Testis (tissue), 2 donors: ENCODE measurements around the gene C20orf144.

ENCODE experiments used
- CTCF ChIP-seq, 3 experiments: fragments of 450-650 bp in 2 of 3; fragments of 200-600 bp in 1 of 3; sonication (generic) in 1 of 3; IDR thresholded peaks; one replicate each; pipeline ENCODE4 v1.5.1; 2016 to 2019; ENCODE audit warnings: antibody characterized with exemption in 3 of 3, mild to moderate bottlenecking in 2 of 3, moderate library complexity in 1 of 3
- POLR2A ChIP-seq: fragments of 450-650 bp; IDR thresholded peaks from one replicate; pipeline ENCODE4 v1.6.1; 2017; ENCODE audit warnings: antibody characterized with exemption, mild to moderate bottlenecking, moderate library complexity

DNA sequence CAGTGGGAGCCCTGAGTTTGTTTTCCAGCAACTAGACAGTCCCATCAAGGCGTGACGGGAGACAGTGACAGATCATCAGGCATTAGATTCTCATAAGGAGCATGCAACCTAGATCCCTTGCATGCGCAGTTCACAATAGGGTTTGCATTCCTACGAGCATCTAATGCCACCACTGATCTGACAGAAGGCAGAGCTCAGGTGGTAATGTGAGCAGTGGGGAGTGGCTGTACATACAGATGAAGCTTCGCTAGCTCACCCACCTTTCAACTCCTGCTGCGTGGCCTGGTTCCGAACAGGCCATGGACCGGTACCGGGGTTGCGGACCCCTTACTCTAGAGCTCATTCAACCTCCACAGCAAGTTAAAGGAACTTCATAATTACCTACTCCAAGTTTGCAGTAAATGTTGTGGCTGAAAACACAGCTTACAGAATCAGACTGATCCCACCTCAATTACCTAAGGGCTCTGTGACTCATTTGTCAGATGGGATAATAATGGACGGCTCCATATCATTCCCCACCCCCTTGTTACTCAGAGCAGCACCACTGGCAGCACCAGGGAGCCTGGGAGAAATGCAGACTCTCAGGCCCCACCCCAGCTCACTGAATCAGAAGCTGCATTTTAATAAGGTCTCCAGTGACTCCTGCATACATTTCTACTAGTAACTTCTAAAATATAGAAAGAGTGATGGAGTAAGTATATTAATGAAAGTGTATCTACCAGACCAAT lies 42.2 kb downstream of the C20orf144 start:
- TF ChIP-seq CTCF (IDR thresholded peaks at IDR 0.05) (no peak), POLR2A (no peak)
